Hepatocyte (in vitro differentiated cells): ENCODE results near the gene ANXA2. TPM values are rescaled to one million over a fixed set of nuclear protein-coding genes. Genes with fewer than 3 reads are reported as not detected.

ENCODE experiments used
- DNase-seq: peaks from one replicate; pipeline ENCODE4 v3.0.0-alpha.2; 2016; ENCODE audit warnings: low spot score
- H2AFZ ChIP-seq: fragments of 200-600 bp; sonication (generic); 2 replicates; pipeline ENCODE4 v1.6.0; 2016; ENCODE audit warnings: antibody characterized with exemption, mild to moderate bottlenecking
- H3K27ac ChIP-seq: fragments of 200-600 bp; sonication (generic); 2 replicates; pipeline ENCODE4 v1.5.1; 2016; ENCODE audit warnings: mild to moderate bottlenecking
- H3K27me3 ChIP-seq: fragments of 200-600 bp; sonication (generic); 2 replicates; pipeline ENCODE4 v1.6.1; 2016
- H3K36me3 ChIP-seq: fragments of 200-600 bp; sonication (generic); replicated peaks from 2 replicates; pipeline ENCODE4 v1.5.1; 2016; ENCODE audit warnings: low read depth; ENCODE audit not compliant: insufficient read depth
- H3K4me1 ChIP-seq: fragments of 200-600 bp; sonication (generic); 2 replicates; pipeline ENCODE4 v1.5.1; 2016; ENCODE audit warnings: mild to moderate bottlenecking, moderate library complexity; ENCODE audit not compliant: insufficient read depth
- H3K4me2 ChIP-seq: fragments of 200-600 bp; sonication (generic); 2 replicates; pipeline ENCODE4 v1.6.0; 2016
- H3K4me3 ChIP-seq: fragments of 200-600 bp; sonication (generic); 2 replicates; pipeline ENCODE4 v1.5.1; 2016; ENCODE audit warnings: mild to moderate bottlenecking
- H3K79me2 ChIP-seq: fragments of 200-600 bp; sonication (generic); 2 replicates; pipeline ENCODE4 v1.6.0; 2017; ENCODE audit warnings: mild to moderate bottlenecking
- H3K9me2 ChIP-seq: fragments of 200-600 bp; sonication (generic); replicated peaks from 2 replicates; pipeline ENCODE4 v1.6.0; 2017; ENCODE audit warnings: mild to moderate bottlenecking; ENCODE audit not compliant: insufficient read depth
- H3K9me3 ChIP-seq: fragments of 200-600 bp; sonication (generic); 2 replicates; pipeline ENCODE4 v1.5.1; 2016; ENCODE audit warnings: low read depth, mild to moderate bottlenecking
- H4K20me1 ChIP-seq: fragments of 200-600 bp; sonication (generic); 2 replicates; pipeline ENCODE4 v1.6.0; 2016; ENCODE audit warnings: mild to moderate bottlenecking; ENCODE audit not compliant: insufficient read depth, poor library complexity, severe bottlenecking
- EZH2 ChIP-seq: fragments of 200-600 bp; sonication (generic); IDR thresholded peaks from 2 replicates; pipeline ENCODE4 v1.6.1; 2016; ENCODE audit warnings: antibody characterized with exemption, mild to moderate bottlenecking, borderline replicate concordance
- EZH2phosphoT487 ChIP-seq: fragments of 200-600 bp; sonication (generic); IDR thresholded peaks from one replicate; pipeline ENCODE4 v1.6.1; 2018; ENCODE audit warnings: antibody characterized with exemption, mild to moderate bottlenecking, low read depth, moderate library complexity; ENCODE audit not compliant: unreplicated experiment, severe bottlenecking
- WGBS: methylation state at CpG from one replicate; pipeline ENCODE4 v1.1.6; 2016; ENCODE audit warnings: low lambda C conversion rate; ENCODE audit errors: missing lambda C conversion rate; 5-methylcytosine and 5-hydroxymethylcytosine counted together
- polyA plus RNA-seq: library from polyadenylated mRNA; unstranded; fragments of >200 nt; fragmentation: Nextera tagmentation; extraction: Ambion mirVana; gene quantifications from 2 replicates; pipeline ENCODE4 v1.2.1, GENCODE V29; 2016
- total RNA-seq: library from RNA; depleted of rRNA; stranded (reverse); fragments of >200 nt; gene quantifications from 2 replicates; pipeline ENCODE4 v1.2.3, GENCODE V29; 2014
- TF ChIP-seq, protein P1 (sequence below): fragments of 200-600 bp; sonication (generic); IDR thresholded peaks from 2 replicates; pipeline ENCODE4 v1.5.1; 2016; ENCODE audit warnings: antibody characterized with exemption, mild to moderate bottlenecking; ENCODE audit not compliant: poor library complexity

Gene ANXA2
- total and polyA plus RNA-seq, 2 experiments from 2014 or later, result 1,220 to 1,699 TPM

- H2AFZ ChIP-seq, result no peak overlapping the region
- DNase-seq, result no peak
- peaks cover 39% of the 10 kb centered on the region for H3K79me2 ChIP-seq
- H3K9me2 ChIP-seq, result no peaks in the 10 kb centered on the region
- no peak overlapping the region for H3K27ac ChIP-seq
- no peak overlapping the region for H3K4me2 ChIP-seq
- peaks cover 9% of the 10 kb centered on the region for H3K4me1 ChIP-seq
- peaks cover 13% of the 10 kb centered on the region for H4K20me1 ChIP-seq
- no peak overlapping the region for H3K4me3 ChIP-seq
- TF ChIP-seq EZH2 (no peak), EZH2phosphoT487 (no peak)
- TF ChIP-seq, protein P1, sequence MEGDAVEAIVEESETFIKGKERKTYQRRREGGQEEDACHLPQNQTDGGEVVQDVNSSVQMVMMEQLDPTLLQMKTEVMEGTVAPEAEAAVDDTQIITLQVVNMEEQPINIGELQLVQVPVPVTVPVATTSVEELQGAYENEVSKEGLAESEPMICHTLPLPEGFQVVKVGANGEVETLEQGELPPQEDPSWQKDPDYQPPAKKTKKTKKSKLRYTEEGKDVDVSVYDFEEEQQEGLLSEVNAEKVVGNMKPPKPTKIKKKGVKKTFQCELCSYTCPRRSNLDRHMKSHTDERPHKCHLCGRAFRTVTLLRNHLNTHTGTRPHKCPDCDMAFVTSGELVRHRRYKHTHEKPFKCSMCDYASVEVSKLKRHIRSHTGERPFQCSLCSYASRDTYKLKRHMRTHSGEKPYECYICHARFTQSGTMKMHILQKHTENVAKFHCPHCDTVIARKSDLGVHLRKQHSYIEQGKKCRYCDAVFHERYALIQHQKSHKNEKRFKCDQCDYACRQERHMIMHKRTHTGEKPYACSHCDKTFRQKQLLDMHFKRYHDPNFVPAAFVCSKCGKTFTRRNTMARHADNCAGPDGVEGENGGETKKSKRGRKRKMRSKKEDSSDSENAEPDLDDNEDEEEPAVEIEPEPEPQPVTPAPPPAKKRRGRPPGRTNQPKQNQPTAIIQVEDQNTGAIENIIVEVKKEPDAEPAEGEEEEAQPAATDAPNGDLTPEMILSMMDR, result no peak
- peaks cover 8% of the 10 kb centered on the region for H3K36me3 ChIP-seq
- H3K9me3 ChIP-seq, result no peaks in the 10 kb centered on the region
- H3K27me3 ChIP-seq, result no peaks in the 10 kb centered on the region
- 95% methylated on average over 4 of the region's 4 CpGs for WGBS
These were observed 41.0 kb downstream of the ANXA2 start for GRCh38 chr15:60356832-60357231.

DNA sequence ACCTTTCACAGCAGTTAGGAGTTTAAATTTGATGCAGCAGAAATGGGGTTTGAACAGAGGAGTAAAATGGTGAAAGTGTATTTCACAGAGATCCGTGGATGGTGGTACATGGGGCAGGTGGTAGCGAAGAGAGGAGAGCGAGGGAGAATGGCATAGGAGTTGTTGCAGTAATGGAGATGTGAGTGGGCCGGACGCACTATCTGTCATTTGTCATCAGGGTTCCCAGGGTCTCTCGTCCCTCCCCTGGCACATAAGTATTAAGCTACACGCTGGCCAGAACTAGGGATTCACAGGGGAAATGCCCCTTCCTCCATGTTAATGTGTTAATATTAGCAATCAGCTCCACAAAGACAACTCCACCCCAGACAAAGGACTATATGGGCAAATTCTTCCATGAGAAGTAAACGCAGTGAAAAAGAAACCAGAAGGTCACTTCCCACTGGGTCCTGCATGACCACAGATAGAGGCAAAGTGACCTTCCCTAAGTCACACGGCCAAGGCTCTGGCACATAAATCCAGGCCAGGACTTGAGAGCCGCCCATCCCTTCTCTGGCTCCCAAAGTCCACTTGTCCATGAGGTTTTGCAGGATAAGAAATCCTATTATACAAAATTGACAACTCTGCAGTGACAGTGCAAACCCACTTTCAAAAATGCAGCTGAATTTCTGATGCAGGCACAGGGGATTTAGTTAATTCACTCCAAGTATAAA is 42.5 kb downstream of the ANXA2 start:
- Histone ChIP-seq H3K36me3 (peaks cover 15% of the 10 kb centered on the region), H3K79me2 (peaks cover 28% of the 10 kb centered on the region), H3K27ac (no peak overlapping the region)

DNA sequence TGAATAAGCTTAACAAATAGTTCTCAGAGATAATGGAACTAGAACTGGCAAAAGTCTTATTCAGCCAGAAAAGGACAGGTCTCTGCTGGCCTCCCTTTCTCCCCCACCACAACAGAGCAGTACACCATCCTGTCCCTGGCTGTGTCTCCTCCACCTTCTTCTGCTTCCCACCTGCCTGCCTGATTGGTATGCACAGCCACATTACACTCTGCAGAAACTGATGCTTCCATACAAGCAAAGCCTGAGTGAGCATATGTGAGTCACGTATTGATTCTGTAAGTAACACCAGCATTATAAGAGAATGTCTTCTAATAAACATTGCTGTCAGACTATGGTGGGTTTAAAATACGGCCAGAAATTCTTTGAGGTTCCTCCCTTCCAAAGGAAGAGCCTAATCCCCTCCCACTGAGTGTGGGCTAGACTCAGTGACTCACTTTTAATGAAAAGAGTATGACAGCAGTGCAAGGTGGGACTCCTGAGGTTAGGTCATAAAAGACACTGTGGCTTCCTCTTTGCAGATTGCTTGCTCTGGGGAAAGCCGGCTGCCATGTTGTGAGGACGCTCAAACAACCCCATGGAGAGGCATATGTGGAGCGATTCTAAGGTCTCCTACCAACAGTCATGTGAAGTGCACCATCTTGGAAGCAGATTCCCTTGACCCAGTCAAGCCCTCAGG is 44.4 kb downstream of the ANXA2 start:
- WGBS, result 83% methylated on average over 5 of the region's 5 CpGs
- H3K9me2 ChIP-seq, result no peaks in the 10 kb centered on the region
- H3K27me3 ChIP-seq, result no peaks in the 10 kb centered on the region
- peaks cover 15% of the 10 kb centered on the region for H3K36me3 ChIP-seq
- peaks cover 20% of the 10 kb centered on the region for H4K20me1 ChIP-seq
- H3K9me3 ChIP-seq, result no peaks in the 10 kb centered on the region
- H3K4me2 ChIP-seq, result no peak overlapping the region
- peaks cover 24% of the 10 kb centered on the region for H3K79me2 ChIP-seq
- H3K27ac ChIP-seq, result no peak overlapping the region
- no peak overlapping the region for H3K4me3 ChIP-seq
- DNase-seq, result no peak
- no peak overlapping the region for H2AFZ ChIP-seq
- TF ChIP-seq EZH2 (no peak), EZH2phosphoT487 (no peak)
- TF ChIP-seq, protein P1, result no peak
- no peaks in the 10 kb centered on the region for H3K4me1 ChIP-seq

More for the DNA sequence above, 42.5 kb downstream of the ANXA2 start:
- Histone ChIP-seq H3K27me3 (no peaks in the 10 kb centered on the region), H3K4me3 (no peak overlapping the region), H3K9me3 (no peaks in the 10 kb centered on the region), H3K4me2 (no peak overlapping the region), H3K9me2 (no peaks in the 10 kb centered on the region), H4K20me1 (peaks cover 22% of the 10 kb centered on the region), H3K4me1 (peaks cover 6% of the 10 kb centered on the region), H2AFZ (no peak overlapping the region)
- TF ChIP-seq EZH2phosphoT487 (no peak), EZH2 (no peak)
- TF ChIP-seq, protein P1, result no peak
- 92% methylated on average over 10 of the region's 10 CpGs for WGBS
- DNase-seq, result no peak
